ENCODE results near the gene TULP1. TPM values are rescaled to one million over a fixed set of nuclear protein-coding genes. Genes with fewer than 3 reads are reported as not detected.

The TULP1 gene
- total and polyA plus RNA-seq, 8 donors = 0.28 TPM; not detected in 7

DNA sequence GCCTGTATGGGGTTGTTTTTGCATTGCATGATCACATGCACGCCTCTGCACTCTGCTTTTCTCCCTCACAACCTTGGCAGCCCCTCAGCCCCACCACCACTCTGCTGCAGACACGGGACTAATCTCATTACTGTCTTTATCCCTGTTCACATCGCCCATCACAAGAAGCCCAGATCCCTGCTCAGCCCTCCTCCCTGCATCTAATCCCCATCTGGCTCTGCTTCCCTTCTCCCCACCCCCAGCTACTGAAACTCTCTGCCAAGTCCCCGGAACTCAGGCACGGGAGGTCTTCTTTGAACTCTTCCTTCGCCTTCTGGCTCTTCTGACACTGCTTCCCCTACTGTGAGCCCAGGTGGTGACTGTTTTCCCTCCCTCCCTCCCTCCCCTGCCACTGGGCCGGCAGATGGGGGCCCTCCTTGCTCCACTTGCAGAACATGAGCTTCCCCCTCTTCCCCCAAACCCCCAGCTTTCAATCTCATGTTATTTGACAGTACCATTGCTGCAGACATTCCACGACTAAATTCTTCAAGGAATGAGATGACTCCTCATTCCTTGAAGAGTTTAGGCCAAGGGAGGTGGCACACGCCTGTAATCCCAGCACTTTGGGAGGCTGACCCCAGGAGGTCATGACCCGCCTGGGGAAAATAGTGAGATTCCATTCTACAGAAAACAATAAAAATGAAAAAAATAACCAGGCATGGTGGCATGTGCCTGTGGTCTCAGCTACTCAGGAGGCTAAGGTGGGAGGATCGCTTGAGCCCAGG lies 21.9 kb upstream of the TULP1 start:
- no peaks in the 10 kb centered on the region for H3K27me3 ChIP-seq
- no peak overlapping the region for H3K4me3 ChIP-seq
- no peak for TF ChIP-seq CTCF (IDR thresholded peaks at IDR 0.05)
- FAIRE-seq (no peak), ATAC-seq (no peak), DNase-seq (no peak)
- H3K27ac ChIP-seq = no peak overlapping the region
- intact Hi-C loops (cut with DNase I) = no loop called here
- H3K36me3 ChIP-seq = no peaks in the 10 kb centered on the region
- WGBS, 2 donors = 61 to 64% methylated on average over 11 of the region's 11 CpGs
- no peaks in the 10 kb centered on the region for H3K9me3 ChIP-seq
- no peaks in the 10 kb centered on the region for H3K4me1 ChIP-seq

GRCh38 chr6:35533981-35534380 lies 21.3 kb upstream of the TULP1 start:
- no peaks in the 10 kb centered on the region for H3K36me3 ChIP-seq
- H3K4me3 ChIP-seq = no peak overlapping the region
- DNase-seq (no peak), FAIRE-seq (no peak), ATAC-seq (no peak)
- TF ChIP-seq CTCF (IDR thresholded peaks at IDR 0.05) = no peak
- no peak overlapping the region for H3K27ac ChIP-seq
- H3K27me3 ChIP-seq = no peaks in the 10 kb centered on the region
- no peaks in the 10 kb centered on the region for H3K4me1 ChIP-seq
- 77 to 84% methylated on average over 6 of the region's 6 CpGs for WGBS, 2 donors
- no peaks in the 10 kb centered on the region for H3K9me3 ChIP-seq
- intact Hi-C loops (cut with DNase I) = no loop called here

DNA sequence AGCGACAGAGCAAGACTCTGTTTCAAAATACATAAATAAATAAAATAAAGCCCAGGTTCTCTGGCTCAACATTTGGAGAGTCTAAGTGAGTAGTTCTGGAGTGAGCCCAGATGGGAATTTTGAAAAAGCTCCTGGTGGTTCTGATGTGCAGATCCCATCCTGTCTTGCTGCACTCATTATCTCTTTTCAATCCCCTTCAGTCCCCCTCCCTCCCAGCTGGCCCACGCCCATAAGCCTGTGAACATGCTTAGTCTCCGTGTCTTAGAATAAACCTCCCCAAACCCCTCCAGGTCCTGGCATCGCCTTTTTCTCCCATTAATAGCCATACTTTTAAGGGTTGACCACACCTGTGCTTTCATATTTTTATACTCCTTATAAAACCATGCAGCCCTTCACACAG lies 19.4 kb upstream of the TULP1 start:
- intact Hi-C loops (cut with DNase I) = no loop called here
- FAIRE-seq = no peak

GRCh38 chr6:35524380-35525020 lies 11.8 kb upstream of the TULP1 start:
- intact Hi-C loops (cut with DNase I) = loop anchor here in 2 of 3 donors (5.0 kb wide), 1 partner anchor 213 kb away; the partner anchor contains the start of gene ARMC12 (in 2 of the 2)
- no peaks in the 10 kb centered on the region for H3K27me3 ChIP-seq

More for the DNA sequence above, 19.4 kb upstream of the TULP1 start:
- H3K4me1 ChIP-seq = no peaks in the 10 kb centered on the region
- no peak for TF ChIP-seq CTCF (IDR thresholded peaks at IDR 0.05)
- ATAC-seq (no peak), DNase-seq (no peak)
- WGBS, 2 donors = 76 to 87% methylated on average over 4 of the region's 4 CpGs
- no peak overlapping the region for H3K27ac ChIP-seq
- no peaks in the 10 kb centered on the region for H3K36me3 ChIP-seq
- no peaks in the 10 kb centered on the region for H3K9me3 ChIP-seq
- H3K27me3 ChIP-seq = no peaks in the 10 kb centered on the region
- no peak overlapping the region for H3K4me3 ChIP-seq

More at GRCh38 chr6:35524380-35525020, 11.8 kb upstream of the TULP1 start:
- no peak for ATAC-seq
- no peaks in the 10 kb centered on the region for H3K36me3 ChIP-seq
- DNase-seq = no peak
- no peaks in the 10 kb centered on the region for H3K9me3 ChIP-seq
- no peak overlapping the region for H3K4me3 ChIP-seq
- no peak for FAIRE-seq
- WGBS, 2 donors = 83 to 85% methylated on average over 3 of the region's 3 CpGs
- H3K27ac ChIP-seq = no peak overlapping the region
- H3K4me1 ChIP-seq = no peaks in the 10 kb centered on the region
- TF ChIP-seq CTCF (IDR thresholded peaks at IDR 0.05) = no peak
